Small intestine (tissue), 7 donors: ENCODE data around the gene MORN1. TPM values are rescaled to one million over a fixed set of nuclear protein-coding genes. Genes with fewer than 3 reads are reported as not detected.

Experiments
- DNase-seq, 2 donors: peaks; one replicate each; pipeline versions ENCODE4 v3.0.0 to v3.0.0-alpha.2; 2013
- FAIRE-seq: peaks from 2 replicates; lab custom pipeline; 2012; peaks lifted over from hg19 to GRCh38; lab: Jason Lieb, UNC
- H3K27ac ChIP-seq, 3 donors: one replicate each; pipeline ENCODE4 v1.5.1; 2013; ENCODE audit warnings: low read length in 2 of 3, mild to moderate bottlenecking in 2 of 3, control low read depth in 1 of 3, inconsistent platforms in 1 of 3, low read depth in 1 of 3, moderate library complexity in 1 of 3
- H3K27me3 ChIP-seq, 3 donors: one replicate each; pipeline ENCODE4 v1.6.1; 2013; ENCODE audit warnings: low read length in 3 of 3, inconsistent platforms in 1 of 3; ENCODE audit not compliant: control insufficient read depth in 3 of 3, insufficient read depth in 3 of 3
- H3K36me3 ChIP-seq, 3 donors: one replicate each; pipeline ENCODE4 v1.6.1; 2013; ENCODE audit warnings: low read length in 3 of 3, inconsistent platforms in 1 of 3, low read depth in 1 of 3, mild to moderate bottlenecking in 1 of 3, moderate library complexity in 1 of 3; ENCODE audit not compliant: control insufficient read depth in 3 of 3, insufficient read depth in 2 of 3
- H3K4me1 ChIP-seq, 3 donors: one replicate each; pipeline ENCODE4 v1.6.1; 2013; ENCODE audit warnings: low read length in 2 of 3, inconsistent platforms in 1 of 3, low read depth in 1 of 3, mild to moderate bottlenecking in 1 of 3, moderate library complexity in 1 of 3; ENCODE audit not compliant: control insufficient read depth in 3 of 3, insufficient read depth in 2 of 3
- H3K4me3 ChIP-seq, 3 donors: one replicate each; pipeline ENCODE4 v1.5.1; 2013; ENCODE audit warnings: low read length in 3 of 3, control low read depth in 1 of 3, inconsistent platforms in 1 of 3, low read depth in 1 of 3, mild to moderate bottlenecking in 1 of 3, moderate library complexity in 1 of 3
- H3K9me3 ChIP-seq, 2 donors: one replicate each; pipeline ENCODE4 v1.6.1; 2013; ENCODE audit warnings: low read depth in 1 of 2, low read length in 1 of 2; ENCODE audit not compliant: control insufficient read depth in 2 of 2, insufficient read depth in 1 of 2
- WGBS, 3 donors: extraction: QIAGEN DNeasy Blood & Tissue Kit; methylation state at CpG; one replicate each; pipeline ENCODE4 v1.1.7; 2013; 5-methylcytosine and 5-hydroxymethylcytosine counted together
- polyA plus RNA-seq, 4 donors: library from polyadenylated mRNA; stranded (reverse) in 3 of 4; unstranded in 1 of 4; fragments of 200-250 nt in 3 of 4; fragments of 120-200 nt in 1 of 4; gene quantifications; one replicate each; pipeline versions ENCODE4 v1.2.1 to v1.2.3, GENCODE V29; 2013
- donor health status: healthy with polysubstance abuse.
- donor health status: control.
- donor health status: control.
- donor health status: Bipolar disorder and iron deficiency.
- donor health status: healthy.

MORN1 gene
- polyA plus RNA-seq, 4 donors, result 1.1 to 10.6 (median 2.8) TPM

- WGBS, 3 donors, result 89 to 94% (median 92%) methylated on average over 20 to 22 of the region's 22 CpGs
- Histone ChIP-seq H3K9me3 (no peaks in the 10 kb centered on the region), H3K27ac (no peak overlapping the region), H3K4me1 (peaks cover 0 to 29% (median 0%) of the 10 kb centered on the region in 3 donors), H3K27me3 (no peaks in the 10 kb centered on the region), H3K36me3 (peaks cover 17 to 89% (median 18%) of the 10 kb centered on the region in 3 donors), H3K4me3 (no peak overlapping the region)
- FAIRE-seq (no peak), DNase-seq (no peak)
Observed at GRCh38 chr1:2304282-2304681, 87.1 kb downstream of the MORN1 start.

DNA sequence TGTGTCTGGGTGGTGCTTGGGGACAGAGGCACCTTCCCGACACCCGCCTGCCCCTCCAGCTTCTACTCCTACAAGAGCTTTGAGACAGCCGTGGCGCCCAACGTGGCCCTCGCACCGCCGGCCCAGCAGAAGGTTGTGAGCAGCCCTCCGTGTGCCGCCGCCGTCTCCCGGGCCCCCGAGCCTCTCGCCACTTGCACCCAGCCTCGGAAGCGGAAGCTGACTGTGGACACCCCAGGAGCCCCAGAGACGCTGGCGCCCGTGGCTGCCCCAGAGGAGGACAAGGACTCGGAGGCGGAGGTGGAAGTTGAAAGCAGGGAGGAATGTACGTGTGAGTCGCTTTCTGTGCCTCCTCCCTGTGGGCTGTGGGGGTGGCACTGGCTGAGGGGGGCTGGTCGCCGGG lies 87.6 kb downstream of the MORN1 start:
- WGBS, 3 donors, result 94 to 97% (median 95%) methylated on average over 24 to 26 of the region's 26 CpGs
- H3K4me3 ChIP-seq, result no peak overlapping the region
- peaks cover 17 to 90% (median 18%) of the 10 kb centered on the region in 3 donors for H3K36me3 ChIP-seq
- H3K27ac ChIP-seq, result no peak overlapping the region
- peaks cover 0 to 33% (median 0%) of the 10 kb centered on the region in 3 donors for H3K4me1 ChIP-seq
- DNase-seq (no peak), FAIRE-seq (no peak)
- H3K9me3 ChIP-seq, result no peaks in the 10 kb centered on the region
- H3K27me3 ChIP-seq, result no peaks in the 10 kb centered on the region

GRCh38 chr1:2303016-2303775 lies 88.2 kb downstream of the MORN1 start:
- H3K36me3 ChIP-seq, result peaks cover 17 to 90% (median 17%) of the 10 kb centered on the region in 3 donors
- WGBS, 3 donors, result 90 to 93% (median 91%) methylated on average over 35 of the region's 35 CpGs
- no peaks in the 10 kb centered on the region for H3K9me3 ChIP-seq
- no peak overlapping the region for H3K27ac ChIP-seq
- H3K4me1 ChIP-seq, result peaks cover 0 to 33% (median 0%) of the 10 kb centered on the region in 3 donors
- no peaks in the 10 kb centered on the region for H3K27me3 ChIP-seq
- DNase-seq, result no peak
- FAIRE-seq, result no peak
- no peak overlapping the region for H3K4me3 ChIP-seq

GRCh38 chr1:2302292-2302925 lies 88.9 kb downstream of the MORN1 start:
- Histone ChIP-seq H3K4me1 (peaks cover 0 to 33% (median 0%) of the 10 kb centered on the region in 3 donors), H3K36me3 (peaks cover 13 to 92% (median 17%) of the 10 kb centered on the region in 3 donors), H3K27me3 (no peaks in the 10 kb centered on the region), H3K9me3 (no peaks in the 10 kb centered on the region), H3K27ac (peak overlapping the region in 1 of 3 donors; percentile 94), H3K4me3 (no peak overlapping the region)
- DNase-seq (peak in 1 of 2 donors; percentile 20), FAIRE-seq (no peak)
- WGBS, 3 donors, result 76 to 88% (median 86%) methylated on average over 23 to 24 of the region's 24 CpGs

DNA sequence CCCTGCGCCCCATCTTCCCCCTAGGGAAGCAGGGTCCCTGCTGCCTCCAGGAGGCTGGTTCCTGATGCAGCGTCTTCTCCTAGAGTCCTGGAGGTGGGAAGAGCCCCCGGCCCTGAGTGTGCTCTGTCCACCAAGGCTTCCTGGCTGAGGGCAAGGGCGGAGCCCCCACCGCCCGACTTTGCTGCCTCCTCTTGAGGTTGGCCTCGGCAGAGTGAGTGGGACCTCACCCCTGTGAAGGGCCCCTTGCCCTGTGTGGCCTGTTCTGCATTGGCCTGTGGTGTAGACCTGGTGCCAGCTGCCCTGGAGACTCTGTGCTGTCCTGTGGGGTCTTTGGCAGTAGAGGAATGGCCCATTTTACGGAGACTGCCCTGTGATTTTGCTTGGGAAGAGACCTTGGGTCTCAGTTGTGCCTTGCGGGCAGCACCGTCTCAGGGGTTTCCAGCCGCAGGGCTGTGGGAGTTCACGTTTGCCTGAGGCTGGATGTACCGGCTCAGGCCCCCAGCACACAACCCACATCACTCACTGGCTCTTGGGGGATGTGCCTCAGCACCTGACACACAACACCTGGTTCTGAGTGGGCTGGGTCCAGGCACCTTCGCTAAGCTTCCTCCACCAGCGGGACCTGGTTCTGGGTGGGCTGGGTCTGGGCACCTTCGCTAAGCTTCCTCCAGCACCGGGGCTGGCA lies 89.6 kb downstream of the MORN1 start:
- no peak overlapping the region for H3K4me3 ChIP-seq
- H3K4me1 ChIP-seq, result peaks cover 0 to 33% (median 0%) of the 10 kb centered on the region in 3 donors
- 76 to 90% (median 79%) methylated on average over 17 of the region's 17 CpGs for WGBS, 3 donors
- H3K9me3 ChIP-seq, result no peaks in the 10 kb centered on the region
- H3K27me3 ChIP-seq, result no peaks in the 10 kb centered on the region
- peak overlapping the region in 2 of 3 donors; percentile 65 to 94 for H3K27ac ChIP-seq
- peaks cover 11 to 92% (median 12%) of the 10 kb centered on the region in 3 donors for H3K36me3 ChIP-seq
- DNase-seq (no peak), FAIRE-seq (no peak)

DNA sequence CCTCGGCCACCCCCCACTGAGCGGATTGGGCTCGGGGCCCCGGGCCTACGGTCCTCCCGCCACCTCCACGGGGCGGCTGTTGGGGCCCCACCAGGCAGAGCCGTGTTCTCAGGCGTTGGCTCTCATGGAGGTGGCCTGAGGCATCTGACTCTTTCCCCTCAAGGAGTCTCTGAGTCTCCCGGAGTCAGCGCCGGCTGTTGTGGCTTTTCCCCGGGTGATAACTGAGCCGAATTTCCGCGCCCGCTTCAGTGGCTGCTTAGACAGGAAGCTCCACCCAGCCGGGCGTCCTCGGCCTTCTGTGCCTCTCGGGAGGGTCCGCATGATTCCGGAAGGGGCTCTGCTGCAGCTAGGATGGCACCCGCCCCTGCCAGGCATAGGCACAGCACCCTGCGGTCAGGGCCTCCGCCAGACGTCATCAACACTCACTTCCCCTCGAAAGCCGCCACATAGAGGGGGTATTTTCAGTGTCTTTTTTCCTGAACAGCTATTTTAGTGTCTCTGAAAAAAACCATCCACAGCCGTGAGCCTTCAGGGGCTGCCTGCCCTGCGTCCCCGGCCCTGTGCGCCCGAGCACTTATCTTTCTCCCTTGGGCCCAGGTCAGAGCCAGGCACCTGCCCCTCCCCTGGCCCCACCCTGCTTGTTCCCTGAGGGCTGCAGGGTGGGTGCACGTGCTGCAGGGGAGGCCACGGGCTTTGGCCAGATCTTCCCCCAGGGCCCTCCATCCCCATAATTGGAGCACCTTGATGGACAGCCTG lies 90.3 kb downstream of the MORN1 start:
- no peaks in the 10 kb centered on the region for H3K9me3 ChIP-seq
- DNase-seq (peak in 1 of 2 donors; percentile 35), FAIRE-seq (no peak)
- peaks cover 0 to 33% (median 0%) of the 10 kb centered on the region in 3 donors for H3K4me1 ChIP-seq
- H3K27ac ChIP-seq, result peak overlapping the region; percentile 47 to 94 (median 65)
- no peaks in the 10 kb centered on the region for H3K27me3 ChIP-seq
- 37 to 68% (median 63%) methylated on average over 29 to 37 of the region's 37 CpGs for WGBS, 3 donors
- peaks cover 5 to 92% (median 6%) of the 10 kb centered on the region in 3 donors for H3K36me3 ChIP-seq
- peak overlapping the region in 1 of 3 donors; percentile 40 for H3K4me3 ChIP-seq

- Histone ChIP-seq H3K36me3 (peaks cover 3 to 91% (median 5%) of the 10 kb centered on the region in 3 donors), H3K27me3 (no peaks in the 10 kb centered on the region), H3K4me3 (peak overlapping the region in 1 of 3 donors; percentile 40), H3K27ac (peak overlapping the region; percentile 47 to 94 (median 72)), H3K9me3 (no peaks in the 10 kb centered on the region), H3K4me1 (peaks cover 0 to 33% (median 0%) of the 10 kb centered on the region in 3 donors)
- DNase-seq (peak in 1 of 2 donors; percentile 41), FAIRE-seq (no peak)
- WGBS, 3 donors, result 59 to 76% (median 64%) methylated on average over 31 to 32 of the region's 32 CpGs
Observed at GRCh38 chr1:2300004-2300771, 91.2 kb downstream of the MORN1 start.
